ENCODE results near the gene EXOC4.

The EXOC4 gene

DNA sequence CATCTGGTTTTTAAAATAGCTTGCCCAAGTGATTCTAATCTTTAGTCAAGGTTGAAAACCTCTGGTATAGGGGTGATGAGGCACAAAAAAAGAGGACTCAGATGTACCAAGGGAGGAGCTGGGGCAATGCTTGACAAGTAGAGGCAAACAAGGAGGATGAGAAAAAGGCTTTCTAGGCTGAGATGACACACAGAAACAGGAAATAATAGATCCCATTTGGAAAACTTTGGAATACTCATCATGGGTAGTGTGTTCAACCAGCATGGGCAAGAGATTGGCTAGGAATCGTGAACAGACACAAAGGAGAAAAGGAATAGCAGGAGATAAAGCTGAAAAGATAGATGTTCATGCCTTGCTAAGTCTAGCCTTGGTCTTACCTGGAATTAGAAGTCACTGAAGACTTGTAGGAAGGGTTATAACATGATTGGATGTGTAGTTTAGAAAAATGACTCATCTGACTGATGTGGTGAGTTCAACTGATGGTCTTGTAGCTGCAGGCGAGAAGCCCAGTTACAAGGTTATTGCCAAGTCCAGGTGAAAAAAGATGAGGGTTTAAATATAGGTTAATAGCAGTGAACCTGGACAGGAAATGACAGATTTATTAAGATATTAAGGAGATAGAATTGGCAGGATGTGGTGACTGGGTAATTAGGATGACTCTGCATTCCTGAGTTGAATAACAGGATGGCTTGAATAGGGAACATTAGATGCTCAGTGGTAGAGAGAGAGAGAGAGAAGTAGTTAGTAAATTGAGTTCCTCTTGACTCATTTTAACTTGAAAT, 660.2 kb downstream of the EXOC4 start:
- 94 to 96% methylated on average over 2 of the region's 2 CpGs for WGBS, 2 experiments (ENCODE audit: insufficient coverage in 2 of 2)
- H3K36me3 ChIP-seq (ENCODE audit: control insufficient read depth, insufficient read depth, low read length): no peaks in the 10 kb centered on the region
- H3K27ac ChIP-seq (ENCODE audit: low read depth, low read length, severe bottlenecking): no peak overlapping the region

DNA sequence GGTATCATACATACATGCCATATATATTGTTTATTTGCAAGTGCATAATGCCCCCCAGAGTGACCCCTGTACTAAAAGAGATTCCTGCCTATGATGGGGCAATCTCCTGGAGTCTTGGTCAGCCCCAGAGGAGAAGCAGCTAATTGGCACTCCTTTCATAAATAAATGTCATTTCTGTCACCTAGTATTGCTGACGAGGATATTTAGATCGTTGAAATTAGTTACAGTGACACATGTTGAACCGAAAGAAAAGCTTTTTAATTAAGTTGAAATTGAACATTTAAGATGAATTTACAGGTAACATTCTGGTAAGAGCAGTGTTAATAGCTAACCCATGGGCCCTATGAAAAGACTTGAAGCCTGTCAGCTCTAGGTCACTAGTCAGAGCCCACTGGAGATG, 663.7 kb downstream of the EXOC4 start:
- Histone ChIP-seq H3K4me1 (ENCODE audit: control insufficient read depth, insufficient read depth, low read length, poor library complexity, severe bottlenecking) (no peaks in the 10 kb centered on the region), H3K9me3 (ENCODE audit: control insufficient read depth, low read length) (peaks cover 10% of the 10 kb centered on the region), H3K36me3 (ENCODE audit: control insufficient read depth, insufficient read depth, low read length) (no peaks in the 10 kb centered on the region), H3K27ac (ENCODE audit: low read depth, low read length, severe bottlenecking) (no peak overlapping the region), H3K4me3 (ENCODE audit: extremely low read depth, insufficient read depth, low read length, poor library complexity, severe bottlenecking) (no peak overlapping the region)
- 93 to 100% methylated on average over 3 of the region's 3 CpGs for WGBS, 2 experiments (ENCODE audit: insufficient coverage in 2 of 2)

More for the DNA sequence above, 660.2 kb downstream of the EXOC4 start:
- no peaks in the 10 kb centered on the region for H3K9me3 ChIP-seq (ENCODE audit: control insufficient read depth, low read length)
- H3K4me1 ChIP-seq (ENCODE audit: control insufficient read depth, insufficient read depth, low read length, poor library complexity, severe bottlenecking): no peaks in the 10 kb centered on the region
- no peak overlapping the region for H3K4me3 ChIP-seq (ENCODE audit: extremely low read depth, insufficient read depth, low read length, poor library complexity, severe bottlenecking)

DNA sequence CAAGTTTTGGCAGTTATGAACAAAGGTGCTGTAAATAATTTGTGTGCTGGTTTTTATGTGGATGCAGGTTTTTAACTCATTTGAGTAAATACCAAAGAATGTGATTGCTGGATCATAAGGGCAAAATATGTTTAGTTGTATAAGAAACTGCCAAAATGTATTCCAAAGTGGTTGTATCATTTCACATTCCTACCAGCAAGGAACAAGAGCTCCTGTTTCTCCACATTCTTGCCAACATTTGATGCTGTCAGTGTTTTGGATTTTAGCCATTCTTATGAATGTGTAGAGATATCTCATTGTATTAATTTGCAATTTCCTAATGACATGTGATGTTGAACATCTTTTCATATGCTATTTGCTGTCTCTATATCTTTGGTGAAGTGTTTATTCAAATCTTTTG, 666.9 kb downstream of the EXOC4 start:
- peaks cover 12% of the 10 kb centered on the region for H3K9me3 ChIP-seq (ENCODE audit: control insufficient read depth, low read length)
- no peak overlapping the region for H3K4me3 ChIP-seq (ENCODE audit: extremely low read depth, insufficient read depth, low read length, poor library complexity, severe bottlenecking)
- H3K36me3 ChIP-seq (ENCODE audit: control insufficient read depth, insufficient read depth, low read length): no peaks in the 10 kb centered on the region
- no peaks in the 10 kb centered on the region for H3K4me1 ChIP-seq (ENCODE audit: control insufficient read depth, insufficient read depth, low read length, poor library complexity, severe bottlenecking)
- no peak overlapping the region for H3K27ac ChIP-seq (ENCODE audit: low read depth, low read length, severe bottlenecking)

DNA sequence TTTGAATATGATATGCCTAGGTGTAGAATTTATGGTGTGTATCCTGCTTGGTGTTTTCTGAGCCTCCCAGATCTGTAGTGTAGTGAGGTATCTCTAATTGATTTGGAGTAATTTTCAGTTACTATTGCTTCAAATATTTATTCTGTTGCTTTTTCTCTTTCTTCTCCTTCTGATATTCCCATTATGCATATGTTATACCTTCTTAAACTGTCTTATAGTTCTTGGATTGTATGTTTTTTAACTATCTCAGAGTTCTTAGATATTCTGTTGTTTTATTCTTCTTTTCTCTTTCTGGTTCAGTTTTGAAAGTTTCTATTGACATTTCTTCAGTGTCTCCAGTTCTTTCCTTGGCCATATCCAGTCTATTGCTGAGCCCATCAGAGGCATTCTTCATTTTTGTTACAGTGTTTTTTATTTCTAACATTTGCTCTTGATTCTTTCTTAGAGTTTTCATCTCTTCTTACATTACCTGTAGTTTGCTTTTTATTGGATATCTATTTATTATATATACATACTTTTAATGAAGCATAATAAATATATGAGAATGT, 668.8 kb downstream of the EXOC4 start:
- H3K27ac ChIP-seq (ENCODE audit: low read depth, low read length, severe bottlenecking): no peak overlapping the region
- no peaks in the 10 kb centered on the region for H3K36me3 ChIP-seq (ENCODE audit: control insufficient read depth, insufficient read depth, low read length)
- H3K4me1 ChIP-seq (ENCODE audit: control insufficient read depth, insufficient read depth, low read length, poor library complexity, severe bottlenecking): no peaks in the 10 kb centered on the region
- no peak overlapping the region for H3K4me3 ChIP-seq (ENCODE audit: extremely low read depth, insufficient read depth, low read length, poor library complexity, severe bottlenecking)
- peaks cover 12% of the 10 kb centered on the region for H3K9me3 ChIP-seq (ENCODE audit: control insufficient read depth, low read length)

DNA sequence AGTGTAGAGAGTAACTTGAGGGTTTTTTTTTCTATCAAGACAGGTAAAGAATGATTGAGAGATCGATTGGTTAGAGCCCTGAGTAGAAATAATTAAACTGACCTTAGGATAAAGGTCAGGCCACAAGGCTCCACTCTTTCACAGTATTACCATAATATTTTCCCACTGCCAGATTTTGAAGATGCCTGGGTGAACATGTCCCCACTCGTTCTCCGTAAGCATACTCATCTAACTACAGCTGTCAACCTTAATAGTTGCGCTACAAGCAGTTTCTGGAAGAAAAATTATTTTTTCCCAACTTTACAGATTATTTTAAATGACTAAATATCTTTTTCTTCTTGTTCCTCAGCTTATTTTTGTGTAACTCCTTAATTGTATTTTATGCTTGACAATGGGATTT, 671.1 kb downstream of the EXOC4 start:
- WGBS, 2 experiments (ENCODE audit: insufficient coverage in 2 of 2): 100% methylated on average over 2 of the region's 4 CpGs; no CpG with 5 or more reads in 1 of the 2 experiments
- Histone ChIP-seq H3K36me3 (ENCODE audit: control insufficient read depth, insufficient read depth, low read length) (no peaks in the 10 kb centered on the region), H3K4me3 (ENCODE audit: extremely low read depth, insufficient read depth, low read length, poor library complexity, severe bottlenecking) (no peak overlapping the region), H3K9me3 (ENCODE audit: control insufficient read depth, low read length) (peaks cover 12% of the 10 kb centered on the region), H3K27ac (ENCODE audit: low read depth, low read length, severe bottlenecking) (no peak overlapping the region), H3K4me1 (ENCODE audit: control insufficient read depth, insufficient read depth, low read length, poor library complexity, severe bottlenecking) (no peaks in the 10 kb centered on the region)

DNA sequence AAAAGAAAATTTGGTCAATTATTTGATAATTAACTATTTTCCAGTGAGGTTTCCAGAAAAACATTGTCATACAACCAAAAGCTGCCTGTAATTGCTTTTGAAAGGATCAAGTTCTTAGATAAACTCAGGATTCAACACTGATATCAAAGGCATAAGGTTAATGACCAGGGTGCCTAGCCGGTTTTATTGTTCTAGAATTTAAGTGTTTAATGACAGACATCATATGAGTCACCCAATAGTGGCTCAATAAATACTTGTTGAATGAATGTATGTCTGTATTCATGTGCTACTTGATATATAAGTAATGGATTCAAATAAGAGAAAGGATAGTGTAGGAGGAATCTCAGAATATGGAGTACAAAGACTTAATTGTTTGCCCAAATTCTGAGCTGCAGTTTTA, 678.2 kb downstream of the EXOC4 start:
- no peak overlapping the region for H3K27ac ChIP-seq (ENCODE audit: low read depth, low read length, severe bottlenecking)
- H3K9me3 ChIP-seq (ENCODE audit: control insufficient read depth, low read length): no peaks in the 10 kb centered on the region
- peaks cover 6% of the 10 kb centered on the region for H3K4me1 ChIP-seq (ENCODE audit: control insufficient read depth, insufficient read depth, low read length, poor library complexity, severe bottlenecking)
- WGBS, 2 experiments (ENCODE audit: insufficient coverage in 2 of 2): 60% methylated on average over 1 of the region's 1 CpG; no CpG with 5 or more reads in 1 of the 2 experiments
- no peak overlapping the region for H3K4me3 ChIP-seq (ENCODE audit: extremely low read depth, insufficient read depth, low read length, poor library complexity, severe bottlenecking)
- no peaks in the 10 kb centered on the region for H3K36me3 ChIP-seq (ENCODE audit: control insufficient read depth, insufficient read depth, low read length)

DNA sequence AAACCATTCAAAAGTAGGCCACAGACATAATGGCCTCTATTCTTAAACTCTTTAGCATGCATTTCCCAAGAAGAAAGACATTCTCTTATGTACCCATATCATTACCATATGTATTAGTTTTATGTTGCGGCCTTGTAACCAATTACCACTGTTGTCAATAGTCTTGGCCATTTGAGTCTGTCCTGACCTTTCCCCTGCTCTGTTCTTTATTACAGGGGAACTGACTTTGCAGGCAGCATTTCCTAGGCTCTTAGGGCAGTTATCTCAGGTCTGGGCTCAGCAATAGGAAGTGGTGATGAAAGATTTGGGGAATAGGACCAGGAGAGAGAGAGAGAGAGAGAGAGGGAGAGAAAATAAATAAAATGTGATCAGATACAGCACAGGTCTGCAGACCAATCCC, 679.7 kb downstream of the EXOC4 start:
- Histone ChIP-seq H3K4me1 (ENCODE audit: control insufficient read depth, insufficient read depth, low read length, poor library complexity, severe bottlenecking) (peaks cover 6% of the 10 kb centered on the region), H3K9me3 (ENCODE audit: control insufficient read depth, low read length) (no peaks in the 10 kb centered on the region), H3K36me3 (ENCODE audit: control insufficient read depth, insufficient read depth, low read length) (no peaks in the 10 kb centered on the region), H3K4me3 (ENCODE audit: extremely low read depth, insufficient read depth, low read length, poor library complexity, severe bottlenecking) (no peak overlapping the region), H3K27ac (ENCODE audit: low read depth, low read length, severe bottlenecking) (peak overlapping the region; percentile 24)
- no CpG with 5 or more reads among the region's 1 CpG for WGBS, 2 experiments (ENCODE audit: insufficient coverage in 2 of 2)

DNA sequence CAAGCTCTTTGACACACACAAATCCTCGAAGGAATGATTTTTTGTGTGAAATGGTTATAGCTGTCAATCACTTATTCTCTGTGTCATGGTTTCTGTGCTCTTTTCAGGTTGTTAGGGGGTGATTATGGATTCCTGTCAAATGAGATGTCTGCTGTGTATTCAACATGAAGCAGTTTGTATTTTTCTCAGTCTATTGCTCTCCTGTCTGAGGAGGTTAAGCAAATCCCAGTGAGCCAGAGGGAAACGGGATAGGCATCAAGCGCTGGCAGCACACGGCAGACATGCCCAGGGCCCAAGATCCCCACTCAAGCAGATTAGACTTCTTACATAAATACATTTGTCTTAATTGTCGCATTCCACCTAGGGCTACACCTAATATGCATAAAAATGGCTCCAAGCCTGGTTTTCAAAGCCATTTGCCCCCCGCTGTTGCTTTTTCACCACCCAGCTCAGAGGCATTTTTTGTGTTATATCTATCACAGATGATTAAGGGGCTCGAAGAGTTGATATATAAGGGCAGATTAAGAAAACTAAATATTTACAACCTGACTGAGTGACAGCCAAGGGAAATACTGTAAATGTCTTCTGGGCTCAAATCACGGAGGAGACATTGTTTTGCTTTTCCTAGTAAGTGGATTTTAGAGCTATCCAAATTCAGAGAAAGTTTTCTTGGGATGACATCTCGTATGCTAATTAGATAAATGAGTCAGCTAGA, 681.5 kb downstream of the EXOC4 start:
- no peak overlapping the region for H3K4me3 ChIP-seq (ENCODE audit: extremely low read depth, insufficient read depth, low read length, poor library complexity, severe bottlenecking)

DNA sequence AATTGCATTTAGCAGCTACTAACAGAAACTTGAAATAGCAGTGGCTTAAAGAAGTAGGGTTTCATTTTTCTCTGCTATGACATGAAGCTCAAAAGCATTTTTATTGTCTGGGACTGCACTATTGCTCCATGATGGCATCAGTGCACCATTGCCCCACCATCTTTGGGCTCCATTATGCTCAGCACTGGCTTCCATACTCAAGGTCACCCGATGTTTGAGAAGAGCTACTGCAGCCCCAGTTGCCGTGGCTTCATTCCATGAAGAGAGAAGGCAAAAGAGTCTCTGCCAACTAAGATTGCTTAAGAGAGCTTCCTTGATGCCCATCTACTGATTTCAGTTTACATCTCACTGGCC, 682.1 kb downstream of the EXOC4 start:
- no peaks in the 10 kb centered on the region for H3K36me3 ChIP-seq (ENCODE audit: control insufficient read depth, insufficient read depth, low read length)
- peaks cover 6% of the 10 kb centered on the region for H3K4me1 ChIP-seq (ENCODE audit: control insufficient read depth, insufficient read depth, low read length, poor library complexity, severe bottlenecking)
- H3K27ac ChIP-seq (ENCODE audit: low read depth, low read length, severe bottlenecking): no peak overlapping the region
- WGBS, 2 experiments (ENCODE audit: insufficient coverage in 2 of 2): 75 to 83% methylated on average over 2 of the region's 2 CpGs
- no peak overlapping the region for H3K4me3 ChIP-seq (ENCODE audit: extremely low read depth, insufficient read depth, low read length, poor library complexity, severe bottlenecking)
- no peaks in the 10 kb centered on the region for H3K9me3 ChIP-seq (ENCODE audit: control insufficient read depth, low read length)

More for the DNA sequence above, 681.5 kb downstream of the EXOC4 start:
- 81 to 91% methylated on average over 2 to 3 of the region's 9 CpGs for WGBS, 2 experiments (ENCODE audit: insufficient coverage in 2 of 2)
- Histone ChIP-seq H3K27ac (ENCODE audit: low read depth, low read length, severe bottlenecking) (no peak overlapping the region), H3K36me3 (ENCODE audit: control insufficient read depth, insufficient read depth, low read length) (no peaks in the 10 kb centered on the region), H3K4me1 (ENCODE audit: control insufficient read depth, insufficient read depth, low read length, poor library complexity, severe bottlenecking) (peaks cover 6% of the 10 kb centered on the region), H3K9me3 (ENCODE audit: control insufficient read depth, low read length) (no peaks in the 10 kb centered on the region)

DNA sequence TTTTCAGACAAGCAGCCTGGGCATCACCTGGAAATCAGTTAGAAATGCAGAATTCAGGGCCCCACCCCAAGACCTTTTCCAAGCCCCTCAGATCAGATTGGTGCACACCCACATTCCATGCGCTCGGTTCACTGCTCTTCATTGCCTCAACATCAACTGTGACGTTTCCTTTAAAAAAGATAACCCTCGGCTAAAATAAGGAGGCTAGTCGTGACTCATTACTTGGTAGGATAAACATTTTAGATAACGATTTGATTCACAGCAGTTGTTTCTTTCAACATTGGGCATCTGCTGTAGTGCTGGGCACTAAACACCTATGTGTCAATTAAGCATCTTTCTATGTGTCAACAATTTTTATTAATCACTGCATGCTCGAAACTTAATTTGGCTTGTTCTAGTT, 683.2 kb downstream of the EXOC4 start:
- Histone ChIP-seq H3K36me3 (ENCODE audit: control insufficient read depth, insufficient read depth, low read length) (no peaks in the 10 kb centered on the region), H3K4me3 (ENCODE audit: extremely low read depth, insufficient read depth, low read length, poor library complexity, severe bottlenecking) (no peak overlapping the region), H3K4me1 (ENCODE audit: control insufficient read depth, insufficient read depth, low read length, poor library complexity, severe bottlenecking) (peaks cover 10% of the 10 kb centered on the region), H3K27ac (ENCODE audit: low read depth, low read length, severe bottlenecking) (no peak overlapping the region), H3K9me3 (ENCODE audit: control insufficient read depth, low read length) (no peaks in the 10 kb centered on the region)
- WGBS, 2 experiments (ENCODE audit: insufficient coverage in 2 of 2): 56 to 80% methylated on average over 4 to 7 of the region's 7 CpGs

DNA sequence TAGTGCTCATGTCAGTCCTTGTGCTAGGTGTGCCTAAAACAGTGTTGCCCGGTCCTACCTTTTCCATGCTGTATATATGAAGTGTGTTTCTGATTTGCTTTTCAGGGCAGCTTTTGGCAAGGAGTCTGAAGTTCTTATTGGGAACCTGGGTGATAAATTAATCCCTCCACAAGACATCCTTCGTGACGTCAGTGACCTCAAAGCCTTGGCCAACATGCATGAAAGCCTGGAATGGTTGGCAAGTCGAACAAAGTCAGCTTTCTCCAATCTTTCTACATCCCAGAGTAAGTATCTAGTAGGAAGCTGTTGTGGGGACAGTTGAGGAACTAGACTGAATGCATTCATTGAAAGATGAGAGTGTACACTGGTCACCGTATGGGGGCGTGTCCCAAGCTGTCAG, 684.9 kb downstream of the EXOC4 start:
- 95 to 100% methylated on average over 2 of the region's 6 CpGs for WGBS, 2 experiments (ENCODE audit: insufficient coverage in 2 of 2)
- no peak overlapping the region for H3K27ac ChIP-seq (ENCODE audit: low read depth, low read length, severe bottlenecking)
- no peaks in the 10 kb centered on the region for H3K9me3 ChIP-seq (ENCODE audit: control insufficient read depth, low read length)
- no peaks in the 10 kb centered on the region for H3K36me3 ChIP-seq (ENCODE audit: control insufficient read depth, insufficient read depth, low read length)
- H3K4me3 ChIP-seq (ENCODE audit: extremely low read depth, insufficient read depth, low read length, poor library complexity, severe bottlenecking): no peak overlapping the region
- H3K4me1 ChIP-seq (ENCODE audit: control insufficient read depth, insufficient read depth, low read length, poor library complexity, severe bottlenecking): peaks cover 13% of the 10 kb centered on the region
